Stomach (tissue), 9 donors: ENCODE results near the gene KRT37. TPM values are rescaled to one million over a fixed set of nuclear protein-coding genes. Genes with fewer than 3 reads are reported as not detected.
"Not testable (repeated sequence)": the region's sequence is repeated elsewhere in the genome, so short reads cannot be mapped to it uniquely, and the experiment has no call there.

ENCODE experiments used
- DNase-seq, 2 donors: peaks; one replicate each; pipeline versions ENCODE4 v3.0.0 to v3.0.0-alpha.2; 2013 to 2019
- H3K27ac ChIP-seq, 5 donors: fragments of 200-600 bp in 4 of 5; sonication (generic) in 4 of 5; one replicate each; pipeline ENCODE4 v1.5.1; 2013 to 2019; ENCODE audit warnings: mild to moderate bottlenecking in 1 of 5, moderate library complexity in 1 of 5
- H3K27me3 ChIP-seq, 3 donors: fragments of 200-600 bp; sonication (generic); one replicate each; pipeline ENCODE4 v1.5.1; 2017 to 2019; ENCODE audit warnings: mixed run types in 1 of 3
- H3K36me3 ChIP-seq, 4 donors: fragments of 200-600 bp; sonication (generic); 1 replicate in 3 of 4; 2 replicates in 1 of 4; pipeline ENCODE4 v1.5.1; 2016 to 2019
- H3K4me1 ChIP-seq, 4 donors: fragments of 200-600 bp; sonication (generic); one replicate each; pipeline ENCODE4 v1.5.1; 2016 to 2019
- H3K4me3 ChIP-seq, 4 donors: fragments of 200-600 bp; sonication (generic) in 3 of 4; one replicate each; pipeline ENCODE4 v1.5.1; 2016 to 2019; ENCODE audit warnings: mild to moderate bottlenecking in 1 of 4
- H3K9me3 ChIP-seq, 4 donors: fragments of 200-600 bp; sonication (generic); one replicate each; pipeline ENCODE4 v1.5.1; 2016 to 2019
- EP300 ChIP-seq: sonication (generic); formaldehyde crosslinking; IDR thresholded peaks from one replicate; pipeline ENCODE4 v1.6.1; 2017; ENCODE audit warnings: antibody characterized with exemption
- POLR2A ChIP-seq, 4 donors: fragments of 450-650 bp; IDR thresholded peaks; one replicate each; pipeline ENCODE4 v1.6.1; 2016; ENCODE audit warnings: antibody characterized with exemption in 4 of 4, control low read depth in 2 of 4, mild to moderate bottlenecking in 1 of 4, moderate library complexity in 1 of 4
- POLR2AphosphoS5 ChIP-seq, 3 donors: sonication (generic); formaldehyde crosslinking; IDR thresholded peaks; one replicate each; pipeline ENCODE4 v1.6.1; 2016; ENCODE audit warnings: antibody characterized with exemption in 3 of 3
- WGBS, 5 donors: extraction: QIAGEN DNeasy Blood & Tissue Kit in 3 of 5; methylation state at CpG; one replicate each; pipeline versions ENCODE4 v1.1.5 to v1.1.7; 2013 to 2018; 5-methylcytosine and 5-hydroxymethylcytosine counted together
- intact Hi-C: fragments of 100-400 bp; cut with DNase I; formaldehyde crosslinking; loops from one replicate; pipeline ENCODE4 v1.15.1; 2023; ENCODE audit warnings: low total_unique reads
- polyA plus RNA-seq, 3 donors: library from polyadenylated mRNA; stranded (reverse); fragments of 200-250 nt; gene quantifications; one replicate each; pipeline ENCODE4 v1.2.3, GENCODE V29; 2013
- total RNA-seq, 5 donors: library from RNA; depleted of rRNA; stranded (reverse); fragments of >200 nt; gene quantifications; one replicate each; pipeline versions ENCODE4 v1.1.0 to v1.2.3, GENCODE V29; 2014 to 2016
- TF ChIP-seq, protein P1 (sequence below), 7 experiments: fragments of 450-650 bp in 4 of 7; fragments of 200-600 bp in 3 of 7; sonication (generic) in 3 of 7; IDR thresholded peaks; one replicate each; pipeline ENCODE4 v1.5.1; 2016 to 2019; ENCODE audit warnings: antibody characterized with exemption in 7 of 7, control low read depth in 2 of 7, mild to moderate bottlenecking in 1 of 7
- donor health status: healthy with polysubstance abuse.
- donor health status: Bipolar disorder and iron deficiency.
- donor health status: healthy.

KRT37 gene
- total and polyA plus RNA-seq, 8 donors = not detected

- no peaks in the 10 kb centered on the region for H3K9me3 ChIP-seq
- intact Hi-C loops = no loop called here
- WGBS, 5 donors = 54 to 61% (median 60%) methylated on average over 4 of the region's 4 CpGs
- TF ChIP-seq POLR2AphosphoS5 (IDR thresholded peaks at IDR 0.05) (no peak), POLR2A (IDR thresholded peaks at IDR 0.05) (no peak), EP300 (no peak)
- TF ChIP-seq, protein P1, sequence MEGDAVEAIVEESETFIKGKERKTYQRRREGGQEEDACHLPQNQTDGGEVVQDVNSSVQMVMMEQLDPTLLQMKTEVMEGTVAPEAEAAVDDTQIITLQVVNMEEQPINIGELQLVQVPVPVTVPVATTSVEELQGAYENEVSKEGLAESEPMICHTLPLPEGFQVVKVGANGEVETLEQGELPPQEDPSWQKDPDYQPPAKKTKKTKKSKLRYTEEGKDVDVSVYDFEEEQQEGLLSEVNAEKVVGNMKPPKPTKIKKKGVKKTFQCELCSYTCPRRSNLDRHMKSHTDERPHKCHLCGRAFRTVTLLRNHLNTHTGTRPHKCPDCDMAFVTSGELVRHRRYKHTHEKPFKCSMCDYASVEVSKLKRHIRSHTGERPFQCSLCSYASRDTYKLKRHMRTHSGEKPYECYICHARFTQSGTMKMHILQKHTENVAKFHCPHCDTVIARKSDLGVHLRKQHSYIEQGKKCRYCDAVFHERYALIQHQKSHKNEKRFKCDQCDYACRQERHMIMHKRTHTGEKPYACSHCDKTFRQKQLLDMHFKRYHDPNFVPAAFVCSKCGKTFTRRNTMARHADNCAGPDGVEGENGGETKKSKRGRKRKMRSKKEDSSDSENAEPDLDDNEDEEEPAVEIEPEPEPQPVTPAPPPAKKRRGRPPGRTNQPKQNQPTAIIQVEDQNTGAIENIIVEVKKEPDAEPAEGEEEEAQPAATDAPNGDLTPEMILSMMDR (IDR thresholded peaks at IDR 0.05) = no peak
- DNase-seq = peak in 1 of 2 donors; percentile 23
- H3K36me3 ChIP-seq = no peaks in the 10 kb centered on the region
- H3K27me3 ChIP-seq = no peaks in the 10 kb centered on the region
- H3K27ac ChIP-seq = no peak overlapping the region
- peaks cover 0 to 7% (median 0%) of the 10 kb centered on the region in 4 donors for H3K4me1 ChIP-seq
- no peak overlapping the region for H3K4me3 ChIP-seq
These were observed 9.6 kb upstream of the KRT37 start for GRCh38 chr17:41434005-41434404.

GRCh38 chr17:41433586-41433985, 9.2 kb upstream of the KRT37 start:
- peak in 1 of 2 donors; percentile 28 for DNase-seq
- Histone ChIP-seq H3K36me3 (no peaks in the 10 kb centered on the region), H3K4me3 (no peak overlapping the region), H3K4me1 (peaks cover 0 to 7% (median 0%) of the 10 kb centered on the region in 4 donors), H3K27me3 (no peaks in the 10 kb centered on the region), H3K27ac (no peak overlapping the region), H3K9me3 (no peaks in the 10 kb centered on the region)
- intact Hi-C loops = no loop called here
- TF ChIP-seq POLR2A (IDR thresholded peaks at IDR 0.05) (no peak), POLR2AphosphoS5 (IDR thresholded peaks at IDR 0.05) (no peak), EP300 (no peak)
- TF ChIP-seq, protein P1 (IDR thresholded peaks at IDR 0.05) = no peak
- WGBS, 5 donors = 58 to 70% (median 60%) methylated on average over 4 of the region's 4 CpGs

GRCh38 chr17:41430376-41430775, 6.0 kb upstream of the KRT37 start:
- H3K4me3 ChIP-seq, H3K4me1 ChIP-seq, H3K9me3 ChIP-seq, H3K27ac ChIP-seq, H3K36me3 ChIP-seq, intact Hi-C loops, DNase-seq, H3K27me3 ChIP-seq: not testable (repeated sequence)
- 33 to 63% (median 46%) methylated on average over 9 of the region's 9 CpGs for WGBS, 5 donors

- no peak overlapping the region for H3K27ac ChIP-seq
- DNase-seq = no peak
- H3K27me3 ChIP-seq = no peaks in the 10 kb centered on the region
- H3K36me3 ChIP-seq = no peaks in the 10 kb centered on the region
- no peaks in the 10 kb centered on the region for H3K9me3 ChIP-seq
- WGBS, 5 donors = 76 to 91% (median 83%) methylated on average over 7 of the region's 7 CpGs
- H3K4me1 ChIP-seq = peaks cover 0 to 7% (median 0%) of the 10 kb centered on the region in 4 donors
- TF ChIP-seq EP300 = no peak
- TF ChIP-seq POLR2A (IDR thresholded peaks at IDR 0.05) = no peak
- TF ChIP-seq, protein P1 (IDR thresholded peaks at IDR 0.05) = no peak
- no peak for TF ChIP-seq POLR2AphosphoS5 (IDR thresholded peaks at IDR 0.05)
- intact Hi-C loops = no loop called here
- H3K4me3 ChIP-seq = no peak overlapping the region
These were observed 5.3 kb upstream of the KRT37 start for GRCh38 chr17:41429667-41430066.

DNA sequence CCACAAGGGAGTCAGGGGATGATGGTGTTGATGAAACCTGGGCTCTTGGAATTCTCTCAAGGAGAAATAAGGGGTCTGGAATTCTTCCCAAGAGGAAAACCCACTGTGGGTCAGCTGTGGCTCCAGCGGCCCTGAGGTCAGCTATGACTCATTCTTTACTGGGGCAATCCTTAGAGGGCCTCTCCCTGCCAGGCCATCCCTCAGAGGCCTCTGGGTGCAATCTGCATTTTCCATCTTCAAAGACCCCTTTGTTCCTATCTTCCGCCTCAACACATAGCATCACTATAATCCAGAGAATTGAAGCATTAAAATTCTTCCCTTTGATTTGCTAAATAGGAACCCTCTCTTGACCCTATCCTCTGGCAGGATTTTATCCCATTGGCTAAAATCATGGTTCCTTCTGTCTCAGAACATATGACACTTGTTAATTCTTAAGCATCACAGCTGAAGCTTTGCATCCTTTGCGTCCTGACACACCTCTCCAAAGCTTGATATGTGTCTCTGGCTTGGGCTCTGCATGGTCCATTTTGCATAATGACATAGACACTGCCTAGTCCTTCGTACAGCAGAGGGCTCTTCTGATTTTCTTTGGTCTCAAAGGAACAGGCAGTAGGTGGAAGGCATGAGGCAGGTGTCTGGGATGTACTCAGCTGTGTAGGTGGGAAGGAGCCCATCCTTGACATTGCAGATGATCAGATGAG, 4.4 kb upstream of the KRT37 start:
- H3K9me3 ChIP-seq = no peaks in the 10 kb centered on the region
- no peaks in the 10 kb centered on the region for H3K36me3 ChIP-seq
- no peak overlapping the region for H3K27ac ChIP-seq
- H3K4me3 ChIP-seq = no peak overlapping the region
- no peaks in the 10 kb centered on the region for H3K27me3 ChIP-seq
- no peak for DNase-seq
- intact Hi-C loops = no loop called here
- H3K4me1 ChIP-seq = peaks cover 0 to 3% (median 0%) of the 10 kb centered on the region in 4 donors
- WGBS, 5 donors = 69 to 87% (median 75%) methylated on average over 4 of the region's 4 CpGs
- TF ChIP-seq EP300 = no peak
- TF ChIP-seq, protein P1 (IDR thresholded peaks at IDR 0.05) = no peak
- TF ChIP-seq POLR2AphosphoS5 (IDR thresholded peaks at IDR 0.05) = no peak
- no peak for TF ChIP-seq POLR2A (IDR thresholded peaks at IDR 0.05)

DNA sequence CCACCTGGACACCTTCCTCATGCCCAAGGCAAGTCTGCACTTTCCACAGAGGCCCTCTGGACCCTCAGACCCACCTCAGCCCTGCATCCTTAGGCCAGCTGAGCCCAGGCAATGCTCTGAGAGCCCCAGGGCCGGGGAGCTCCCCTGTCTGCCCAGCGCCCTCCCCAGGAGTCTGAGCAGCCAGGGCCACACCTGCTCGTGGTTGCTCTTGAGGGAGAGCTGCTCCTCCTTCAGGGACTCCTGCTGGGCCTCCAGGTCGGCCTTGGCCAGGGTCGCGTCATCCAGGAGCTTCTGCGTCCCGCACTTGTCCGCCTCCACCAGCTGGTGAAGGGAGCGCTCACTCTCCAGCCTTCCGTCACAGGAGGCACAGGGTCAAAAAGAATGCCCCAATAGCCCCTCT, 1.8 kb downstream of the KRT37 start:
- H3K4me1 ChIP-seq, H3K9me3 ChIP-seq, DNase-seq, H3K27ac ChIP-seq, H3K36me3 ChIP-seq, H3K4me3 ChIP-seq, H3K27me3 ChIP-seq, intact Hi-C loops: not testable (repeated sequence)
- 88 to 100% (median 90%) methylated on average over 2 to 11 of the region's 11 CpGs for WGBS, 5 donors
